ENCODE results near the gene PLLP.

GRCh38 chr16:57297856-57298255, 13.4 kb upstream of the PLLP start:
- no peak for TF ChIP-seq POLR2A (IDR thresholded peaks at IDR 0.05; ENCODE audit: low read depth, low read length)
- no peak for TF ChIP-seq TAF1 (IDR thresholded peaks at IDR 0.05; ENCODE audit: borderline replicate concordance, low read depth, low read length)
- no peak for TF ChIP-seq POLR2AphosphoS5 (IDR thresholded peaks at IDR 0.05; ENCODE audit: low read depth, low read length)

All from GM12892 (cell line).